NCI-H2227 (cell line): ENCODE measurements around the gene GPR31.

Source experiments
- DNase-seq: peaks from one replicate; lab custom pipeline; 2025; ENCODE audit not compliant: unreplicated experiment; lab: John Stamatoyannopoulos, UW

Gene GPR31

GRCh38 chr6:167119670-167120582 lies 37.9 kb downstream of the GPR31 start:
- DNase-seq: no peak

GRCh38 chr6:167118839-167119238 lies 38.9 kb downstream of the GPR31 start:
- no peak for DNase-seq

GRCh38 chr6:167118006-167118405 lies 39.8 kb downstream of the GPR31 start:
- no peak for DNase-seq

- DNase-seq: no peak
Observed at GRCh38 chr6:167116838-167117228, 40.9 kb downstream of the GPR31 start.

- no peak for DNase-seq
Observed at GRCh38 chr6:167116109-167116837, 41.5 kb downstream of the GPR31 start.

- no peak for DNase-seq
Observed at GRCh38 chr6:167115054-167115453, 42.7 kb downstream of the GPR31 start.

GRCh38 chr6:167113935-167114910 lies 43.6 kb downstream of the GPR31 start:
- no peak for DNase-seq

GRCh38 chr6:167113047-167113754 lies 44.6 kb downstream of the GPR31 start:
- DNase-seq: no peak

- no peak for DNase-seq
Observed at GRCh38 chr6:167112421-167112820, 45.4 kb downstream of the GPR31 start.

- DNase-seq: no peak
Observed at GRCh38 chr6:167111597-167111996, 46.2 kb downstream of the GPR31 start.

- DNase-seq: no peak
Observed at GRCh38 chr6:167109651-167110050, 48.1 kb downstream of the GPR31 start.

- DNase-seq: no peak
Observed at GRCh38 chr6:167108278-167108677, 49.5 kb downstream of the GPR31 start.

GRCh38 chr6:167107787-167108186 lies 50.0 kb downstream of the GPR31 start:
- no peak for DNase-seq

- no peak for DNase-seq
Observed at GRCh38 chr6:167106406-167106805, 51.4 kb downstream of the GPR31 start.
